GM18951 (cell line): ENCODE results near the gene OTOA.
"Not testable (repeated sequence)": the region's sequence is repeated elsewhere in the genome, so short reads cannot be mapped to it uniquely, and the experiment has no call there.

ENCODE experiments used
- POLR2A ChIP-seq: IDR thresholded peaks from 4 replicates; pipeline ENCODE4 v1.6.1; 2011; ENCODE audit warnings: mild to moderate bottlenecking; ENCODE audit not compliant: insufficient read length, insufficient read depth; ENCODE audit errors: extremely low read depth
- in situ Hi-C: fragments of 300-500 bp; cut with MboI; formaldehyde crosslinking; loops from one replicate; pipeline ENCODE4 v1.12.0; 2022; ENCODE audit warnings: low sequenced_read_pairs, mixed read lengths, inconsistent platforms; ENCODE audit not compliant: unreplicated experiment

OTOA gene

DNA sequence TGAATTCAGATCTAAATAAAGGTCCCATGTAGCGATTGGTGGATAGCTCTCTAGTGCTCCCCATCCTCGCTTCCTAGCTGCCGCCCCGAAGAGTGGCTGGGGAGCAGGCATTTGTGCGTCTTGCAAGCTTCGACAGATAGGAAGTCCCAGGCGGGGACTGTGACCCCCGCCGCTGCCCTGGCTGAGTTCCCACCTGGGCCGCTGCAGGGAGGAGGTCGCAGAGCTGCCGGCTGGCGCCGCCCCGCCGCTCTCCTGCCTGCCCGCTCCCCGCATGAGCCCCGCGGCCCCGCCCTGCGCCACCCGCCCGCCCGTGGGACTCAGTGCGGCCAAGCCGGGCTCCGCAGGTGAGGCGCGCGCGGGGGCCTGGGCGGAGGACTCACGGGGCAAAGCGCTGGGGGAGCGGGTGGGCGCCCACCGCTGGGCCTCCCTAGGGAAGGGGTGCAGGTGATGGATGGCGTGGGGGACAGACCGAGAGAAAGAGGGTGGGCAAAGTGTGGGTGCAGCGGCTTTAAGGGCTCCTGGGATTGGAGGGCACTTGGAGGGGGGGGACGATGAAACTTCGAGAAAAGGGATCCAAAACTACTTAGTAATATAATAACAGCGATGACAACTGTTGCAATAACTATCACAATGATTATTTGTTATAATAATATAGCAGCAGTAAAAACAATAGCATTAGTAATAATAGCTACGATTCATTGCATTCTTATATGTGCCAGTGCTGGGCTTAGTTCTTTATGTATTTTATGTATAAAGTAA lies at the start of gene OTOA:
OTOA (plus strand) TSS at position 80 of the 759 bp plus-strand sequence. CDS start 14,547 bp downstream, outside the sequence.
- TF ChIP-seq POLR2A: no peak
- in situ Hi-C loops: no loop called here

DNA sequence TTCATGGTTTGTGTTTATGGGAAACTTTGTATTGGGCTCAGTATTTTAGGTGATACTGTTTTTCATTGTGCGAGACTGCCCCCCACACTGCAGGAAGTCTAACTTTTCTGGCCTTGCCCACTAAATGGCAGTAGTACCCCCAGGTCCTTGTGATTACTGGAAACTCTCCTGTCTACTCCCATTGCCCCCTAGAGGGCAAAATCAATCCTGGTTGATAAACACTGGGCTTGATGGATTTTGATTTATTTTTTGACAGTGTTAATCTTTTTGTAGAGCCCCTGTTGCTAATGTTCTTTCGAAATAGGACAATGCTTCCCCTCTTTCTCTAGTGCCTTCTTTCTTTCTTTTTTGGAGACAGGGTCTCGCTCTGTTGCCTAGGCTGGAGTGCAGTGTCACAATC lies 48.9 kb upstream of the OTOA start:
- no peak for TF ChIP-seq POLR2A
- in situ Hi-C loops: no loop called here

GRCh38 chr16:21617607-21618006 lies 46.2 kb upstream of the OTOA start:
- TF ChIP-seq POLR2A: no peak
- in situ Hi-C loops: no loop called here

DNA sequence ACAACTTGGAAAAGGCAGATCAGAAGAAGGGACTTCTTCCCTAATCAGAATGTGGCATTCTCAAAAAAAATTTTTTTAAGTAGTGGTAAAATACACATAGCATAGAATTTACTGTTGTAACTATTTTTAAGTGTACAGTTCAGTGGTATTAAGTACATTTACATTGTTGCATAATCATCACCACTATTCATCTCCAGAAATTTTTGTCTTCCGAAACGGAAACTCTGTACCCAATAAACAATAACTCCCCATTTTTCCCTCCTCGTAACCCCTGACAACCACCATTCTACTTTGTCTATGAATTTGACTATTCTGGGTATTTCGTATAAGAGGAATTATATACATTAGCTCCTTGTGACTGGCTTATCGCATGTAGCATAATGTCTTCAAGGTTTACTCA lies 45.5 kb upstream of the OTOA start:
- in situ Hi-C loops: no loop called here
- TF ChIP-seq POLR2A: no peak

DNA sequence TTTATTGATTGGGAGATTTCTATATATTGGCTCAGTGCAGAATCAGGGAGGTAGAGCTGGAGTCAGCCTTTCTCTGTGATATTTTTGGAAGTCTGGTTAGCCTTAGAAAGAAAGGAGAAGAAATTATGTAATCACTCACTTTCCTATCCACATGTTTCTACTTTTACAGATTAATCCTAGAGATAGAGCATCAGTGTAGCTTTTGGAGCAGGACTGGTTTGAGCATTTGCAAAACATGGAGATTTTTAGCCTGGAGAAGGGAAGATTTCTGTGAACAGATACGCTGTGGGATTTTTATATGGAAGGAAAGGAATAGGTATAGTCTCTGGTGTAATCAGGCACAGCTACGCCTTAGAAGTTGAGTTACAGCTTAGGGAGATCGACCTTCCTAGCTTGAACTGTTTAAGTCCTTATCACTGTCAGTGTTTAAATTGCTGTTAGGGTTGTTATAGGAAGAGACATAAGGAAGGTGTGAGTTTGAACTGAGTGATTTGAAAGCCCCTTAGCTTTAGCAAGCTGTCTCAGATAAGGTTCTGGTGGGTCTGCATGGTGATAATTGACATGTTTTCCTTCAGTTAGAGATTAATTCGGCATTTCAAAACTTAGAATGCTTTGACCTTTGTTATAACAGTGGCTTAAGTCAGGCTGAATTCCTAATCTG lies 43.9 kb upstream of the OTOA start:
- in situ Hi-C loops: no loop called here
- no peak for TF ChIP-seq POLR2A

- in situ Hi-C loops: no loop called here
- no peak for TF ChIP-seq POLR2A
Observed at GRCh38 chr16:21620592-21620991, 43.2 kb upstream of the OTOA start.

GRCh38 chr16:21622545-21622944 lies 41.2 kb upstream of the OTOA start:
- no peak for TF ChIP-seq POLR2A
- in situ Hi-C loops: no loop called here

GRCh38 chr16:21625026-21625425 lies 38.7 kb upstream of the OTOA start:
- in situ Hi-C loops: no loop called here
- TF ChIP-seq POLR2A: no peak

- TF ChIP-seq POLR2A: no peak
- in situ Hi-C loops: no loop called here
Observed at GRCh38 chr16:21626659-21627277, 37.0 kb upstream of the OTOA start.

DNA sequence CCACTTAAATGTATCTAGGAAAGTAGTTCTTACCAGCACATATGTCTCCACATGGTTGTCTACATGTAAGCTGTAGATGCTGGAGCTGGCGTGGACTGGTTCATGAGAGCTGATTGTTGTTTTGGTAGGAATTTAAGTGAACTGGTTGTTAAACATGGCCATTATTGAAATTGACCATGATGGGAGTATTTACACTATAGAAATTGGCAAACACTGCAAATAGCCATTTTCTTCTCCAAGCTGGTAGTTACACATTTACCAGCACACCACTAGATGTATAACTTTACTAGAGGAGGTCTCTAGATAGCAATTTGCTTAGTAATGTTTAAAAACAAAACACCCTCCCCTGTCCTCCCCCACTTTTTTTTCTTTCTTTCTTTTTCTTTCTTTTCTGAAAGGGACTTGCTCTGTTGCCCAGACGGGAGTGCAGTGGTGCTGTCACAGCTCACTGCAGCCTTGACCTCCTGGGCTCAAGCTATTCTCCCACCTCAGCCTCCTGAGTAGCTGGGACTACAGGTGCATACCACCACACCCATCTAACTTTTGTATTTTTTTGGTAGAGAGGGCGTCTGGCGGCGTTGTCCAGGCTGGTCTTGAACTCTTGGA lies 35.5 kb upstream of the OTOA start:
- in situ Hi-C loops: no loop called here
- no peak for TF ChIP-seq POLR2A

DNA sequence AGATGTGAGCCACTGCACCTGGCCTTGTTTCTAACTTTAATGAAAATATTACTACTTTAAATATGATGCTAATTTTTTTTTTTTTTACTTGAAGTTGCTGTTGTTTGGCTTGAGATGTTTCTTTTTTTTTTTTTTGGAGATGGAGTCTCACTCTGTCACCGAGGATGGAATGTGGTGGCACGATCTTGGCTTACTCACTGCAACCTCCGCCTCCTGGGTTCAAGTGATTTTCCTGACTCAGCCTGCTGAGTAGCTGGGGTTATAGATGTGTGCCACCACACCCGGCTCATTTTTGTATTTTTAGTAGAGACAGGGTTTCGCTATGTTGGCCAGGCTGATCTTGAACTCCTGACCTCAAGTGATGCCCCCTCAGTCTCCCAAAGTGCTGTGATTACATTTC lies 35.0 kb upstream of the OTOA start:
- in situ Hi-C loops: no loop called here
- no peak for TF ChIP-seq POLR2A

DNA sequence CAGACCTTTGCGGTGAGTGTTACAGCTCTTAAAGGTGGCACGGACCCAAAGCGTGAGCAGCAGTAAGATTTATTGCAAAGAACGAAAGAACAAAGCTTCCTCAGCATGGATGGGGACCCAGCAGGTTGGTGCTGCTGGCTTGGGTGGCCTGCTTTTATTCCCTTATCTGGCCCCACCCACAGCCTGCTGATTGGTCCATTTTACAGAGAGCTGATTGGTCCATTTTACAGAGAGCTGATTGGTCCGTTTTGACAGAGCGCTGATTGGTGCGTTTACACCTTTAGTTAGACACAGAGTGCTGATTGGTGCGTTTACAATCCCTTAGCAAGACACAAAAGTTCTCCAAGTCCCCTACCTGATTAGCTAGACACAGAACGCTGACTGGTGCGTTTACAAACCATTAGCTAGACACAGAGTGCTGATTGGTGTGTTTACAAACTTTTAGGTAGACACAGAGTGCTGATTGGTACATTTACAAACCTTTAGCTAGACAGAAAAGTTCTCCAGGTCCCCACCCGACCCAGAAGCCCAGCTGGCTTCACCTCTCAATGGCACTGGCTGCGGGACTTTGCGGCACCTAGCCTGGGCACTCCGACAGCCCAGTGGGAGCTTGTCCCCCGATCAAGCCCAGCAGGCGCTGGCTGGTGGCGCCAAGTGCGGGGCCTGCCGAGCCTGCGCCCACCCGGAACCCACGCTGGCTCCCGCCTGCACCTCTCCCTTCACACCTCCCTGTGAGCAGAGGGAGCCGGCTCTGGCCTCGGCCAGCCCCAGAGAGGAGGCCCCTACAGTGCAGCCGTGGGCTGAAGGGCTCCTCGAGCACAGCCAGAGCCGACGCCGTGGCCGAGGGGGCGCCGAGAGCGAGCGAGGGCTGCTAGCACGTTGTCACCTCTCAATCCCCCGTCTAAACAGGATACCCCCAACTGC lies 33.9 kb upstream of the OTOA start:
- in situ Hi-C loops: not testable (repeated sequence)

- in situ Hi-C loops: not testable (repeated sequence)
Observed at GRCh38 chr16:21630866-21631265, 32.9 kb upstream of the OTOA start.

DNA sequence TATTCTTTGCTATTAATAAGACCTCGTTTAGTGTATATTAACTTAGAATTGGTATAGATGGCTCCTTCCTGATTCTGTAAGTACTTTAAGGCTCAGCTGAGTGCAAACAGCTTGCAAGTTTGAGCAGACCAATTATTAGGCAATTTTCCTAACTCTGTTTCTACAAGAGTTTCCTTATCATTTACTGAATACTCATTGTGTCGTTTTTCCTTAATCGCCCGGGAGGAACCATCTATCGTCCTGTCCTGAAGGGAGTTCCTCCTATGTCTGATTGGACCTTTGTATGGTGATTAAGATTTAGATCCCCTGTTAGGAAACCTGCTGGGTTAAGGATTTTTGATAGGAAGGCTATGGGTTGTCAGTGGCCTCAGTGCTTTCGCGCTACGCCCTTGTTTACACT lies 32.4 kb upstream of the OTOA start:
- in situ Hi-C loops: not testable (repeated sequence)

DNA sequence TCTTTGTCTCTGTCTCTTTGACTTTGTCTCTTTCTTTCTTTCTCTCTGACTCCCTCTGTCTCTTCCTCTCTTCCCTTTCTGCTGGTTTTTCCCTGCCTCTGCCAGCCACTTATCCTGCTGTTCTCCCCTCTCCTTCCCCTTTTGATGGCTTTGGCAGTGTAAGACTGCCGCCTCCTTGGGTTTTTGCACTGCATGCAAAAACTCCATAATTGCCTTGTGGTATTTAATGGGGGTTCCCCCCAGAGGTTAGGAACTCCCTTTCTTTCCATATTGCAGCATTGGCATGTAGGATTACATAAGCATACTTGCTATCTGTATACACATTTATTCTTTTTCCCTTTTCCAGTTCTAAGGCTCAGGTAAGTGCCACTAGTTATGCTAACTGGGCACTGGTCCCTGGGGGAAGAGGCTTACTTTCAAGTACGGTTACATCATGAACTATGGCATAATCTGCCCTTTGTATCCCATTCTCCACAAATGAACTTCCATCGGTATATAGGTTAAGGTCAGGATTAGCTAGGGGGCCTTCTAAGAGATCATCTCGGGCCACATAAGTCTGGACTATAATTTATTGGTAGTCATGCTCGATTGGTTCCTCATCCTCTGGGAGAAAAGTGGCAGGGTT lies 31.7 kb upstream of the OTOA start:
- in situ Hi-C loops: not testable (repeated sequence)
